ELF-1 (cell line): ENCODE measurements around the gene FBL.
"Not testable (repeated sequence)": the region's sequence is repeated elsewhere in the genome, so short reads cannot be mapped to it uniquely, and the experiment has no call there.

ENCODE experiments used
- DNase-seq: peaks from one replicate; pipeline ENCODE4 v3.0.0-alpha.2; 2016; ENCODE audit warnings: low read depth, low spot score

FBL gene

GRCh38 chr19:39825531-39826076 lies 20.6 kb downstream of the FBL start:
- DNase-seq = no peak

DNA sequence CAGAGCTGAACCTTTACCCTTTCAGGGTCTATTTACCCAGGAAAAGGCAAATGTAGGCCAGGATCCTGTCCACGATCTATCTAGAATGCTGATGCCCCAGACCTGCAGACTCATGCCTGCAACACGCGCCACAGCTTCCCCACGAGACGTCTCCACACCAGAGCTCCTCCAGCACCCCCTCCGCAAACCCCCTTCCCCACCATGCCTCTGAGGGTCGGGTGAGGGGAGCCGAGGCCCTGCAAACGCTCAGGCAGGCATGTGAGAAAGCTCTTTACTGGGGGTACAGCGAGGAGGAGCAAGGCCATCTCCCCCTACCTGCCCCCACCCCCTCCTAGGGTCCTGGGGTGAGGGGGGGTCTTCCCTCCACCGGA lies 21.1 kb downstream of the FBL start:
- DNase-seq = no peak

DNA sequence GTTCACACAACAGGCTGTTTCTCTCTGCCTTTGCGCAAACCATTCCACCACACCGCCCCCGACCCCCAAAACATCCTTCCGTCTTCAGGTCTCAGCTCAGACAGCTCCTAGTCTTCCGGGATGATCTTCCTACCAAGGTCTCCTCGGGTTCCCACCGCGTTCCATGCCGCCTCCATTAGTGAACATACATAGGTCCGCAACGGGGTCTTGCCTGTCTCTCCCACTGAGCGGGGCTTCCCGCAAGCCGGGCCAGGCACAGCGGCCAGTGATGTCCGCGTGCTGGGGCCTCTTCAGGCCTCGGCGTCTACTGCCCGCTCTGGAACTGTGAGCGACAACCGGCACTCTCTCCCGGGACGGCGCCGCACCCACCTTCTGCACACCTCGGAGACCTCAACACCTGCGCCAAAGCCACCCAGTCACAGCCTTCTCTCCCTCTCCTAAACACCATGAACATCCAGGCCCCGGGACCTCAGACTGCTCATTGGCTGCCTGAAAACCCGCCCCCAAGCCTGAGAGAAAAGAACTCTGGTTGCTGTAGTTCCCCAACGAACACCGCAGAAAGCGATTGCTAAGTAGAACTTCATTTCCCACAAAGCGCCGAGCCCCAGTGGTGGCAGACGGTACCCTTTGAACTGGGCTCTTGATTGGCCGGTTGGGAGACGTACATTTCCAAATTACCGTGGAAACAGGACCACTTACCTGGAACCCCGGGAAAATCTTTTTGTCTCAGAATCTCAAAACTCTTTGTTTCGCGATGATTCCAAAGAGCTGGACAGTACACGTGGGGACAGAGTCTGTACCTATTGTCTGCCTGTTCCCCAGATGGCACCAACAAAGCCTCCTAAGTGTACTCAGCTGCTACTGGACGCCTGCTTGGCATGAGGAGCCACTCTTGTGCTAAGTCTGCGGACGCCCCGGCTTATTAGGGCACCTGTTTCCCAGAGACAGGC lies 21.8 kb downstream of the FBL start:
- DNase-seq = peak; percentile 93

GRCh38 chr19:39823686-39824085 lies 22.5 kb downstream of the FBL start:
- DNase-seq = no peak

GRCh38 chr19:39820696-39821095 lies 25.5 kb downstream of the FBL start:
- DNase-seq = no peak

- no peak for DNase-seq
These were observed 26.4 kb downstream of the FBL start for GRCh38 chr19:39819786-39820185.

DNA sequence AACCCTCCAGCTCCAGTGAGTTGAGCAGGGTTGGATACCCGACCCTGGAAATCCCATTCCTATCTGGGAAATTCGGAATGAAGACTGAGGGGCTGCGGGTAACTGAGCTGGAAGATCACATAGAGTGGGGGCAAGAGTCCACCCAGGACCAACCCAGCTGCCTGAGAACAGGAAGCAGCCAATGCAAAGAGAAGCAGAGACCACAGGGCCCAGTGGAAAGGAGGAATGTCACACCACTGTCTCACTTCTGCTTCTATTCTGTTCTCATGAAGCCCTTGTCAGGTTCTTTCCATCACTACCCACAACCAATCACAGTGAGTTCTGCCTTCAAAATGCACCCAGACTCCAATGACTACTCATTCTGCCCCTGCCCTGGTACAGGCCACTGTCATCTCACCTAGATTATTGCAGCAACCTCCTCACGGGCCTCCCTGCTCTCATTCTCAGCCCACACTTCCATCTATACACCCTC lies 27.5 kb downstream of the FBL start:
- no peak for DNase-seq

DNA sequence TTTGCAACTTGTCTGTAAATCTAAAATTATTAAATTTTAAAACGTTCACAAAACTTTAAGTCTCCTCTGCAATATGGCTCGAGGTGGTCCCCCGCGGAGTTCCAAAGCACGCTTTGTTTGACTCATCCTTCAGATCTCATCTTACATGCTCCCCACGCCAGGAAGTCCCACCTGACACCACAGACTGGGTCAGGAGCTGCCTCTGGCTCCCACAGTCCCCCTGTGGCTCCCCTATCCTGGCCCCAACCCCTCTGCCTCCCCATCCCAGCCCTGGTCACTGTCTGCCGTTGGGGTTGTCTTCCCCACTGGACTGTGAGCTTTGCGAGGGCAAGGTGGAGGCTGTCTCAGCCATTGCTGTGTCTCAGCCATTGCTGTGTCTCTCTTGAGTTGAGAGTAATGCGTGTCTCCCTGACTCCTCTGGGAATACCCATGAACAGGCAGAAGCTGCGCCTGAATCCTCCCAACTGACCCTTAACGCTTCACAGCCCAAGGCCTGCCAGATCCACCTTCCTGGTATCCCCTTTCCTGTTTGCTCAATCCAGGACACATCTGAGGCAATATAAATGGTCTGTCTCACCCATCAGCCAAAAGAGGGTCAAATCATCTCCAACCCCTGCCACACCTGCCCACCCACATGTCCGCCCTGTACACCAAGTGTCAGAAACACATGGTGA lies 28.2 kb downstream of the FBL start:
- no peak for DNase-seq

DNA sequence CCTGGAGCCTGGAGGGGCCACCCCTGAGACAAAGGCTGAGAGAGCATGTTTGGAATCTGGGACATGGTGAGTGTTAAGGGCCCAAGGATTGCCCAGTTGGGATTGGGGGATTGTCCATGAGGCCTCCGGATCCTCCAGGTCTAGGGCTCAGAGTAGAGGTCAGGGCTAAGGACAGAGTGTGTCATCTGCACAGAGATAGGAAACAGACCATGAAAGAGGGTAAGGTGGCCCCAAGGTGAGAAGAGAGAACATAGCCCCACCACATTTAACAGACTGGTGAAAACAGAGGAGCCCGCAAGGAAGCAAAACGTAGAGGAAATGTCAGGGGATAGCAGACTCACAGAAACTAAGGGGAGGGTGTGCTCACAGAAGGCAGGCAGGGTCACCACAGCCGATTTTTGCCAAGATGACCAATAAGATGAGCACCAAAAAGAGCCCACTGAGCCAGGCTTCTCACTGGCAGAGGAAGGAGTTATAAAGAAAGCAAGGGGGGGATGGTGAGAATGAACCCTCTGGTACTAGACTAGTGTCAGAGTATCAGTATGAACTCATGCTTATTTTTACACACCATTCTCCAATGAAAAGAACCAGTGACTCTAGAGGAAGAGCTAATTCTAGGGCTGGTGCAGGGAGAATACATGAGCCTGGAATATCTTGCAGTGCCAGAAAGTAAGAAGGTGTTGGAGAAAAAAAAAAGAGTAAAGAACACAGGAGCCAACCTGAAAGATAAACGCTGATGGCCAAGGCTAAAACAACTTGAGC lies 29.7 kb downstream of the FBL start:
- DNase-seq = no peak

DNA sequence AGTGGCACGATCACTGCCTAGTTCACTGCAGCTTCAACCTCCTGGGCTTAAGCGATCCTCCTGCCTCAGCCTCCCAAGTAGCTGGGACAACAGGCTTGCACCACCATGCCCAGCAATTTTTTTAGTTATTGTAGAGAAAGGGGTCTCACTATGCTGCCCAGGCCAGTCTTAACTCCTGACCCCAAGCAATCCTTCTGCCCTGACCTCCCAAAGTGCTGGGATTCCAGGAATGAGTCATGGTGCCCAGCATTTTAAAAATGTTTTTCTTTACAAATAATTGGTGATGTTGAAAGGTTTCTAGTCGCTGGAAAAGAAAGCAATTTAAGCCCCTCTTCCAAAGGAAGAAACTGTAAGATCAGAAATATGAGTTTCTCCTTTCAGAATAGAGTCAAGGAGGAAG lies 31.6 kb downstream of the FBL start:
- no peak for DNase-seq

DNA sequence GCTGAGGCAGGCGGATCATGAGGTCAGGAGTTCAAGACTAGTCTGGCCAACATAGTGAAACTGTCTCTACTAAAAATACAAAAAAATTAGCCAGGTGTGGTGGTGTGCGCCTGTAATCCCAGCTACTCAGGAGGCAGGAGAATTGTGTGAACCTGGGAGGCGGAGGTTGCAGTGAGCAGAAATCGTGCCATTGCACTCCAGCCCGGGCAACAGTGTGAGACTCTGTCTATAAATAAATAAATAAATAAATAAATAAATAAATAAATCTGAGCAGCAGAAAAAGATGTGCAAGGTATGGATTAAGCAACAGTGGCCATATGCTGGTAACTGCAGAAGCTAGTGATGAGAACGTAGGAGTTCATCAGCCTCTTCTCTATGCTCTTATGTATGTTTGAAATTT lies 32.1 kb downstream of the FBL start:
- DNase-seq = not testable (repeated sequence)

GRCh38 chr19:39813264-39813993 lies 32.8 kb downstream of the FBL start:
- no peak for DNase-seq

DNA sequence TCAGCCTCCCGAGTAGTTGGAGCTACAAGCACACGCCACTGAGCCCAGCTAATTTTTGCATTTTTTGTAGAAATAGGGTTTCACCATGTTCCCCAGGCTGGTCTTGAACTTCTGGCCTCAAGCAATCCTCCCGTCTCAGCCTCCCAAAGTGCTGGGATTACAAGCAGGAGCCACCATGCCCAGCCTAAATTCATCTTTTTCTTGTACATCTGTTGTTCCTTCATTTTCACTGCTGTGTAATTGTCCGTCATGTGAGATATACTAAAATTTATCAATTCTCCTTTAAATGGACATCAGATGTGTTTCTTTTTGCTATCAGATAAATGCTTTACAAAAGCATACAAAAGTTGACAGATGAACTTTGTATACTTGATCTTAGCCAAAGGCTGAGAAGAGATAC lies 35.1 kb downstream of the FBL start:
- DNase-seq = no peak

DNA sequence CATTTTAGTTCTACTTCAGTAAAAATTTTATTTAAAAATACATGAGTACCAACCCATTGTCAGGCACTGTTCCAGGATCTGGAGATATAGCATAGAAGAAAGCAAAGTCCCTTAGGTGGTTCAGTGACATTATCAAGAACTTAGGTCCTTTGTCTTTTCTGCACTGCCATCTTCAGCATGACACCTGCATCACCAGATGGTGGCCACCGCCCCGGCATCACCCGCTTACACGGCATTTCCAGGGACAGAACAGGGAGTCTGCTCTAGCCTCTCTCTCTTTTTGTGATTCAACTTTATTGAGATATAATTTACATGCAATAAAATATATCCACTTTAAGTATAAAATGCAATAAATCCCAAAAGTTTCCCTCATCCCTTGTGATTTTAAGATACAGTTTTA lies 35.8 kb downstream of the FBL start:
- DNase-seq = no peak

DNA sequence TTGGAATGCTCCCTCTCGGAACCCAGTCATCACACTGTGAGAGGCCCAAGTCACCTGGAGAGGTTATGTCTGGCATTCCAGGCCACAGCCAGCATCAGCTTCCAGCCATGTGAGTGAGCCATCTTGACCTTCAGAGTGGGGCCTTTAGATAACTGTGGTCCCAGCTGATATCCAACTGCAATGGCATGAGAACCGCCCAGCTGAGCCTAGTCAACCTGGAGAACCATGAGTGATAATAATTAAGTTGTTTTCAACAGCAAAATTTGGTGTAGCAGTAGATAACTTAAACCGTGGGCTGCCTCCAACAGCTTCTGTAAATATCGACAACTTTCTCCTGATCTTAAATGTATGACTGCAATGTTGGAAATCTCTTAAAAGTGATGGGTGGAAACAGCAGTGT lies 36.8 kb downstream of the FBL start:
- DNase-seq = no peak

GRCh38 chr19:39808688-39809087 lies 37.5 kb downstream of the FBL start:
- not testable (repeated sequence) for DNase-seq

DNA sequence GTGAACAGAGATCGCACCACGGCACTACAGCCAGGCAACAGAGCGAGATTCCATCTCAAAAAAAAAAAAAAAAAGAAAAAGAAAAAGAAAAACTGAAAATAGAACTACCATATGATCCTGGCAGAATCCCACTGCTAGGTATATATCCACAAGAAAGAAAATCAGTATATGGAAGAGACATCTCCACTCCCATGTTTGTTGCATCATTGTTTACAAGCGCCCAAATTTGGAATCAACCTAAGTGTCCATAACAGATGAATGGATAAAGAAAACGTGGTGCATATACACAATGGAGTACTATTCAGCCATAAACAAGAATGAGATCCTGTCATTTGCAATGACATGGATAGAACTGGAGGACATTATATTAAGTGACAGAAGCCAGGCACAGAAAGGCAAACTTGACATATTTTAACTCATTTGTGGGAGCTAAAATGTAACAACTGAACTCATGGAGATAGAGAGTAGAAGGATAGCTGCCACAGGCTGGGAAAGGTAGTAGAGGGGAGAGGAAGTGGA lies 38.3 kb downstream of the FBL start:
- no peak for DNase-seq

DNA sequence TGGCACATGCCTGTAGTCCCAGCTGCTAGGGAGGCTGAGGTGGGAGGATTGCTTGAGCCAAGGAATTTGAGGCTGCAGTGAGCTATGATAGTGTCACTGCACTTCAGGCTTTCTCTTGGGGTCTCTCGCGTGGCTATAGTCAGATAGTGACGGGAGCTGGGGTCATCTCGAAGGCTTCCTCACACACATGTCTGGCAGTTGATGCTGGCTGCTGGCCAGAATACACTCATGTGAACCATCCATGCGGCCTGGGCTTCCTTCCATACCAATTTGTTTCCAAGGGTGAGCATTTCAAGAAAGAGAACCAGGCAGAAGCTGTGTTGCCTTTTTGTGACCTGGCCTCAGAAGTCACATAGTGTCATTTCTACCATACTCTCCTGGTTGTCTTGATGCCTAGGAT lies 41.1 kb downstream of the FBL start:
- no peak for DNase-seq

- DNase-seq = peak; percentile 30
These were observed 43.2 kb downstream of the FBL start for GRCh38 chr19:39802958-39803357.

DNA sequence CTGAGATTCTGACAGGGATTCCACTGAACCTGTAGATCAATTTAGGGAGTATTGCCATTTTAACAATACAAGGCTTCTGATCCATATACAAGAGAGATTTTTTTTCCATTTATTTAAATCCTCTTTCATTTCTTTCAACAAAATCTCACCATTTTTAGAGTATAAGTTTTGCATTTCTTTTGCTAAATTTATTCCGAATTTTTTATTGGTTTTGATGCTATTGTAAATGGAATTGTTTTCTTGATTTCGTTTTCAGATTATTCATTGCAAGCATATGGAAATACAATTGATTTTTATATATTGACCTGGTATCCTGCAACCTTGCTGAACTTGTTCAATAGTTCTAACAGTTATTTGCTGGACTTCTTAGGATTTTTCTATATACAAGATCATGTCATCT lies 49.1 kb downstream of the FBL start:
- DNase-seq = no peak

DNA sequence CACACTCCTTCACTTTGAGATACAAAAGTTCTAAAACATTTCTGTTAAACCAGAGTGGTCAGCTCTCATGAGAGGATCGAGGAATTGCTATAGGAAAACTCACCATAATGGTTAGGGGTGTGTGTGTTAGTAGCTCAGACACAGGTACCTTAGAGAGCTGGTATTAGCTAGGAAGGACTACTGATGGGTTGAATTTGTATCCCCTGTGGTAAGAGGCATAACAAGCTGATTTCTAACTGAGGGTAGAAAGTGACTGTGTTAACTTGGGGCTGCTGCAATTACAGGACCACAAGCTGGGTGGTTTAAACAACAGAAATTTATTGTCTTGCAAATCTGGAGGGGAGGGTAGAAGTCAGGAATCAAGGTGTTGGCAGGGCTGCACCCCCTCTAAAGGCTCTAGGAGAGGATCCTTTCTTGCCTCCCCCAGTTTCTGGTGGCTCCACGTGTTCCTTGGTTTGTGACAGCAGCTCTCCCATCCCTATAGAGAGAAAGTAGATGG lies 50.1 kb downstream of the FBL start:
- DNase-seq = no peak
